GM12875 (cell line): Measurements from ENCODE around the gene PAX5.
A peak's percentile ranks its signal among the peaks of the same experiment; 100 is the strongest.
"Not testable (repeated sequence)": the region's sequence is repeated elsewhere in the genome, so short reads cannot be mapped to it uniquely, and the experiment has no call there.

Source experiments
- H3K4me3 ChIP-seq: one replicate; pipeline ENCODE4 v1.5.1; 2011; ENCODE audit warnings: low read depth, low read length, control low read depth
- CTCF ChIP-seq: IDR thresholded peaks from 2 replicates; pipeline ENCODE4 v1.5.1; 2011; ENCODE audit warnings: low read depth, mild to moderate bottlenecking, control low read depth, inconsistent platforms, low read length, moderate library complexity, borderline replicate concordance; ENCODE audit not compliant: insufficient read depth

PAX5 gene

GRCh38 chr9:37033682-37034304 lies at the start of gene PAX5:
TSS of gene PAX5 (minus strand) at chr9:37034268. CDS start at chr9:37034031, 237 bp downstream.
- no peak for TF ChIP-seq CTCF
- H3K4me3 ChIP-seq: peak within 1 kb of the TSS; percentile 89

GRCh38 chr9:37083654-37084053 lies 49.6 kb upstream of the PAX5 start:
- no peak for TF ChIP-seq CTCF
- H3K4me3 ChIP-seq: no peak overlapping the region

- TF ChIP-seq CTCF: no peak
- H3K4me3 ChIP-seq: peak overlapping the region; percentile 16
Observed at GRCh38 chr9:37082214-37082765, 48.2 kb upstream of the PAX5 start.

GRCh38 chr9:37081507-37081906 lies 47.4 kb upstream of the PAX5 start:
- H3K4me3 ChIP-seq: peak overlapping the region; percentile 97

GRCh38 chr9:37080165-37080628 lies 46.1 kb upstream of the PAX5 start:
- H3K4me3 ChIP-seq: peak overlapping the region; percentile 97

GRCh38 chr9:37079370-37080164 lies 45.5 kb upstream of the PAX5 start:
- peak overlapping the region; percentile 97 for H3K4me3 ChIP-seq
- no peak for TF ChIP-seq CTCF

GRCh38 chr9:37074790-37075189 lies 40.7 kb upstream of the PAX5 start:
- not testable (repeated sequence) for H3K4me3 ChIP-seq

DNA sequence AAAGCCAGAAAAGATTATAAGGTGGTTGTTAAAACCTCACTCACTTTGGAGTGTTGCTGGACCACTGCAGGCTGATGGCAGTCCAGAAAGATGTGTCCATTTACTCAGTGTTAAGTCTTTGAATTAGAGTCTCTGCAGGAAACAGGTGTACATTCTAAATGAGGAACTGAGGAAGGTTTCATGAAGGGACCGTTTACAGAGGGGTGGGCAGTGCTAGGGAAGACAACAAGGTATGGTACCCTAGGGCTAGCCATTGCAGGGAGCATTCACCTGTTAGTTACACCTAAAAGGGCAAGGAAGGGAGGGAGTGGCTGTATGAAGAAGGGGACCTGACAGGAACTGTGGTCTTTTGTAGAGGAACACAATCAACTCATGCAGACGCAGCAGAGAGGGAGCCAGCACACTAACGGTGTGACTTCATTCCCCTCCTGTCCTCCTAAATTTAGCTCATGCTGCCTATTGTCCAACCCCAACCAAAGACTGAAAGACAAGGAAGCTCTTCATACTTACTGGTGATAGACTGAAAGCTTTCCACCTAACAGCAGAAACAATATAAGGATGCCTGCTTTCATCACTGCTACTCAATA lies 32.2 kb upstream of the PAX5 start:
- H3K4me3 ChIP-seq: no peak overlapping the region
- no peak for TF ChIP-seq CTCF
